IMR-90 (cell line): ENCODE measurements around the gene THBS1. TPM values are rescaled to one million over a fixed set of nuclear protein-coding genes. Genes with fewer than 3 reads are reported as not detected.

Experiments used
- ATAC-seq: fragments of 200-7000 bp; cut with Tn5 transposase; 2 replicates; pipeline ENCODE4 v1.9.1; 2020; ENCODE audit warnings: low read depth, mild to moderate bottlenecking, moderate library complexity
- BruUV-seq: library from RNA; stranded (reverse); fragments of 400-500 nt; replicated peaks from 2 replicates; lab custom pipeline; 2021; lab: Mats Ljungman, UMichigan
- CTCF ChIA-PET: fragments of 300-600 bp; formaldehyde crosslinking; extraction: SDS; loops from one replicate; lab custom pipeline; 2021; ENCODE audit warnings: antibody characterized with exemption; lab: Yijun Ruan, JAX
- POLR2A ChIA-PET: fragments of 300-600 bp; sonication (Branson Sonifier 250); formaldehyde crosslinking; loops from one replicate; lab custom pipeline; 2022; ENCODE audit warnings: antibody characterized with exemption; ENCODE audit not compliant: unreplicated experiment; lab: Charles Lee
- DNase-seq: peaks from one replicate; pipeline ENCODE4 v3.0.0; 2013
- H2AFZ ChIP-seq: replicated peaks from 2 replicates; pipeline ENCODE3; 2013; ENCODE audit warnings: low read length, mild to moderate bottlenecking; ENCODE audit not compliant: poor library complexity
- H2AK5ac ChIP-seq: 2 replicates; pipeline ENCODE4 v1.6.1; 2013; ENCODE audit warnings: low read depth, low read length, inconsistent platforms
- H2AK9ac ChIP-seq: replicated peaks from 2 replicates; pipeline ENCODE3; 2013; ENCODE audit warnings: mild to moderate bottlenecking, low read depth, low read length, moderate library complexity; ENCODE audit not compliant: poor library complexity
- H2BK120ac ChIP-seq: 2 replicates; pipeline ENCODE4 v1.6.1; 2013; ENCODE audit warnings: low read depth, low read length, inconsistent platforms
- H2BK15ac ChIP-seq: 3 replicates; pipeline ENCODE4 v1.6.1; 2013; ENCODE audit warnings: low read depth, low read length, inconsistent platforms
- H2BK20ac ChIP-seq: 2 replicates; pipeline ENCODE4 v1.6.1; 2013; ENCODE audit warnings: low read depth, mild to moderate bottlenecking, inconsistent platforms, low read length, moderate library complexity
- H2BK5ac ChIP-seq: 2 replicates; pipeline ENCODE4 v1.6.1; 2013; ENCODE audit warnings: mild to moderate bottlenecking, low read depth, low read length, inconsistent platforms; ENCODE audit not compliant: poor library complexity, severe bottlenecking
- H3K14ac ChIP-seq: replicated peaks from 2 replicates; pipeline ENCODE4 v1.6.1; 2013; ENCODE audit warnings: low read depth, low read length, inconsistent platforms
- H3K18ac ChIP-seq: 2 replicates; pipeline ENCODE4 v1.6.1; 2013; ENCODE audit warnings: low read depth, low read length, control low read depth
- H3K23ac ChIP-seq: 2 replicates; pipeline ENCODE4 v1.6.1; 2013; ENCODE audit warnings: low read depth, low read length, inconsistent platforms
- H3K27ac ChIP-seq: 2 replicates; pipeline ENCODE4 v1.5.1; 2013; ENCODE audit warnings: mild to moderate bottlenecking, control low read depth, low read length; ENCODE audit not compliant: insufficient read depth
- H3K27me3 ChIP-seq: 2 replicates; pipeline ENCODE4 v1.6.1; 2013; ENCODE audit warnings: low read length; ENCODE audit not compliant: control insufficient read depth, insufficient read depth
- H3K36me3 ChIP-seq: 2 replicates; pipeline ENCODE4 v1.6.1; 2013; ENCODE audit warnings: low read length, mixed read lengths; ENCODE audit not compliant: control insufficient read depth, insufficient read depth
- H3K4ac ChIP-seq: 2 replicates; pipeline ENCODE4 v1.6.1; 2013; ENCODE audit warnings: low read depth, low read length, inconsistent platforms
- H3K4me1 ChIP-seq: 2 replicates; pipeline ENCODE4 v1.6.1; 2013; ENCODE audit warnings: low read length, mixed read lengths; ENCODE audit not compliant: control insufficient read depth, insufficient read depth
- H3K4me2 ChIP-seq: 2 replicates; pipeline ENCODE4 v1.6.1; 2013; ENCODE audit warnings: low read depth, mild to moderate bottlenecking, control low read depth, low read length, moderate library complexity
- H3K4me3 ChIP-seq: 2 replicates; pipeline ENCODE4 v1.5.1; 2013; ENCODE audit warnings: low read depth, mild to moderate bottlenecking, control low read depth, low read length, moderate library complexity; ENCODE audit not compliant: insufficient read depth
- H3K56ac ChIP-seq: 2 replicates; pipeline ENCODE4 v1.6.1; 2013; ENCODE audit warnings: low read length, inconsistent platforms; ENCODE audit not compliant: insufficient read depth; ENCODE audit errors: extremely low read depth
- H3K79me1 ChIP-seq, 2 experiments: 2 replicates each; pipeline ENCODE4 v1.6.1; 2013; ENCODE audit warnings: low read length in 2 of 2, inconsistent platforms in 1 of 2, low read depth in 1 of 2
- H3K9ac ChIP-seq: 2 replicates; pipeline ENCODE4 v1.6.1; 2013; ENCODE audit warnings: low read depth, low read length, control low read depth
- H3K9me1 ChIP-seq: 2 replicates; pipeline ENCODE4 v1.6.1; 2013; ENCODE audit warnings: low read length, inconsistent platforms; ENCODE audit not compliant: insufficient read depth
- H3K9me3 ChIP-seq: 2 replicates; pipeline ENCODE4 v1.6.1; 2013; ENCODE audit warnings: low read length; ENCODE audit not compliant: control insufficient read depth, insufficient read depth
- H4K20me1 ChIP-seq: 2 replicates; pipeline ENCODE4 v1.6.1; 2013; ENCODE audit warnings: low read length, inconsistent platforms; ENCODE audit not compliant: insufficient read depth
- H4K5ac ChIP-seq: 2 replicates; pipeline ENCODE4 v1.6.1; 2013; ENCODE audit warnings: mild to moderate bottlenecking, low read depth, low read length, control low read depth
- H4K8ac ChIP-seq, 2 experiments: 2 replicates each; pipeline ENCODE4 v1.6.1; 2013; ENCODE audit warnings: low read depth in 2 of 2, low read length in 2 of 2, control low read depth in 1 of 2, inconsistent platforms in 1 of 2
- H4K91ac ChIP-seq: 2 replicates; pipeline ENCODE4 v1.6.1; 2013; ENCODE audit warnings: low read depth, low read length, inconsistent platforms; ENCODE audit not compliant: insufficient read depth
- CHD1 ChIP-seq: IDR thresholded peaks from 2 replicates; pipeline ENCODE4 v1.6.1; 2012; ENCODE audit warnings: low read depth, low read length, improper control_type of control experiment
- CTCF ChIP-seq: conservative IDR thresholded peaks from 2 replicates; pipeline ENCODE4 v1.5.1; 2012; ENCODE audit warnings: mild to moderate bottlenecking, low read depth, low read length, improper control_type of control experiment
- WGBS, 2 experiments: methylation state at CpG; one replicate each; pipeline versions ENCODE4 v1.1.5 to v1.1.7; 2013; ENCODE audit warnings: missing lambda C conversion rate in 2 of 2; ENCODE audit not compliant: insufficient read length in 1 of 2; ENCODE audit errors: extremely low coverage in 2 of 2; 5-methylcytosine and 5-hydroxymethylcytosine counted together
- dilution Hi-C: fragments of 300-500 bp; cut with HindIII; formaldehyde crosslinking; loops from one replicate; pipeline ENCODE4 v1.14.3; 2018; ENCODE audit warnings: low sequenced_read_pairs; ENCODE audit not compliant: unreplicated experiment
- in situ Hi-C: fragments of 300-500 bp; cut with MboI; formaldehyde crosslinking; loops from 3 replicates; pipeline ENCODE4 v1.14.3; 2019; ENCODE audit warnings: low sequenced_read_pairs, inconsistent platforms, mixed read lengths
- intact Hi-C: fragments of 100-400 bp; cut with micrococcal nuclease; formaldehyde crosslinking; loops from 2 replicates; pipeline ENCODE4 v1.10.0; 2022
- polyA plus RNA-seq, 3 experiments: library from polyadenylated mRNA; depleted of rRNA; stranded (reverse); fragments of >200 nt; gene quantifications; 2 replicates each; pipeline ENCODE4 v1.2.3, GENCODE V29; 2012; ENCODE audit warnings: low replicate concordance in 1 of 3
- total RNA-seq: library from RNA; depleted of rRNA; stranded (reverse); fragments of >200 nt; gene quantifications from 2 replicates; pipeline ENCODE4 v1.2.3, GENCODE V29; 2012

The THBS1 gene
- total and polyA plus RNA-seq, 2 of the 4 experiments (the other 2 are of a cell fraction): 1,562 to 4,071 TPM

GRCh38 chr15:39628144-39628508 lies 47.2 kb downstream of the THBS1 start:
- peaks cover 27% of the 10 kb centered on the region for H3K4me1 ChIP-seq
- dilution Hi-C loops: no loop called here

More at GRCh38 chr15:39628144-39628508, 47.2 kb downstream of the THBS1 start:
- no peak overlapping the region for H4K5ac ChIP-seq
- H2BK15ac ChIP-seq: peak overlapping the region; percentile 19; the same call in 1 of the 3 replicates
- no TSS peak for BruUV-seq
- ATAC-seq: no peak
- no peak overlapping the region for H3K23ac ChIP-seq
- 0 out of 2 replicates have a peak overlapping the region, but pooled peaks have one; percentile 22 for H3K4ac ChIP-seq
- H3K18ac ChIP-seq: no peak overlapping the region
- intact Hi-C loops (no loop called here), in situ Hi-C loops (no loop called here)
- no peaks in the 10 kb centered on the region for H3K36me3 ChIP-seq
- no peaks in the 10 kb centered on the region for H3K27me3 ChIP-seq
- peaks cover 0 to 5% of the 10 kb centered on the region in 2 experiments; a peak in 1 of 4 replicates for H3K79me1 ChIP-seq
- peaks cover 24% of the 10 kb centered on the region for H3K9me1 ChIP-seq
- H2BK20ac ChIP-seq: peak overlapping the region; percentile 14; the same call in 1 of the 2 replicates
- DNase-seq: no peak
- H2BK5ac ChIP-seq: no peak overlapping the region
- TF ChIP-seq CHD1 (no peak), CTCF (0 out of 2 replicates have a peak, but pooled peaks have one; percentile 15)
- CTCF ChIA-PET: no interaction called here
- WGBS, 2 experiments: 91% methylated on average over 5 of the region's 5 CpGs; no CpG with 5 or more reads in 1 of the 2 experiments
- H3K9me3 ChIP-seq: no peaks in the 10 kb centered on the region; the same call in 1 of the 2 replicates
- no peaks in the 10 kb centered on the region for H4K20me1 ChIP-seq
- H2AFZ ChIP-seq: no peak overlapping the region
- no peak overlapping the region; the same call in 1 of the 2 replicates for H4K91ac ChIP-seq
- no peak overlapping the region for H3K4me2 ChIP-seq
- no peak overlapping the region for H2BK120ac ChIP-seq
- no peak overlapping the region for H3K4me3 ChIP-seq
- H2AK9ac ChIP-seq: no peak overlapping the region
- no peak overlapping the region for H3K27ac ChIP-seq
- H3K56ac ChIP-seq: no peak overlapping the region
- H3K14ac ChIP-seq: 0 out of 2 replicates have a peak overlapping the region, but pooled peaks have one; percentile 26
- H3K9ac ChIP-seq: no peak overlapping the region
- POLR2A ChIA-PET: no interaction called here
- H2AK5ac ChIP-seq: peak overlapping the region; percentile 40
- H4K8ac ChIP-seq: peak overlapping the region in 1 of 2 experiments; percentile 10; a peak in 1 of 4 replicates
